ENCODE results near the gene R3HCC1L. TPM values are rescaled to one million over a fixed set of nuclear protein-coding genes. Genes with fewer than 3 reads are reported as not detected.

R3HCC1L gene
- total and polyA plus RNA-seq, 9 of the 15 experiments (the other 6 are each of a cell fraction or from before 2014, with no cell fraction given), result 9.1 to 17.8 (median 12.6) TPM

DNA sequence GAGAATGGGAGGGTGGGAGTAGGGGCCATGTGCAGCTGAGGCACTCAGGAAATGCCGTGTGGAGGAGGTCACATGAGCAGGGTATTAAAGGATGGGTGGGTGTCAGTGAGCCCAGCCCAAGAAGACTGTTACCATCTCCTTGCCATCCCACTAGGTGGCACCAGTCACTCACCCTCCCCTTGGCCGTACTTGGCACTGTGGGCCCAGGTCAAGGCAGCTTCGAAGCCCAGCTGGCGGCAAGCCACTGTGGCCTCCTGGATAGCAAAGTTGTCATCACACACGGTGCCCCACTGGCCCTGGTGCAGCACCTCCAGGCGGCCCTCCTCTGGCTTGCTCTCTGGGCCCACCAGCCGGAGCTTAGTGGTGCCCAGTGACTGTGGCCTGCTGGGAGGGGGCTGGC, 128.1 kb downstream of the R3HCC1L start (continued):
- TF ChIP-seq, protein P1, sequence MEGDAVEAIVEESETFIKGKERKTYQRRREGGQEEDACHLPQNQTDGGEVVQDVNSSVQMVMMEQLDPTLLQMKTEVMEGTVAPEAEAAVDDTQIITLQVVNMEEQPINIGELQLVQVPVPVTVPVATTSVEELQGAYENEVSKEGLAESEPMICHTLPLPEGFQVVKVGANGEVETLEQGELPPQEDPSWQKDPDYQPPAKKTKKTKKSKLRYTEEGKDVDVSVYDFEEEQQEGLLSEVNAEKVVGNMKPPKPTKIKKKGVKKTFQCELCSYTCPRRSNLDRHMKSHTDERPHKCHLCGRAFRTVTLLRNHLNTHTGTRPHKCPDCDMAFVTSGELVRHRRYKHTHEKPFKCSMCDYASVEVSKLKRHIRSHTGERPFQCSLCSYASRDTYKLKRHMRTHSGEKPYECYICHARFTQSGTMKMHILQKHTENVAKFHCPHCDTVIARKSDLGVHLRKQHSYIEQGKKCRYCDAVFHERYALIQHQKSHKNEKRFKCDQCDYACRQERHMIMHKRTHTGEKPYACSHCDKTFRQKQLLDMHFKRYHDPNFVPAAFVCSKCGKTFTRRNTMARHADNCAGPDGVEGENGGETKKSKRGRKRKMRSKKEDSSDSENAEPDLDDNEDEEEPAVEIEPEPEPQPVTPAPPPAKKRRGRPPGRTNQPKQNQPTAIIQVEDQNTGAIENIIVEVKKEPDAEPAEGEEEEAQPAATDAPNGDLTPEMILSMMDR (IDR thresholded peaks at IDR 0.05 in 2 of 3, conservative IDR thresholded peaks at IDR 0.05 in 1 of 3; ENCODE audit: insufficient read depth in 2 of 3, low read depth in 1 of 3, low read length in 3 of 3), result peak in 2 of 3 experiments; percentile 18 to 25; a peak in 3 of 6 replicates
- TF ChIP-seq, protein P2, sequence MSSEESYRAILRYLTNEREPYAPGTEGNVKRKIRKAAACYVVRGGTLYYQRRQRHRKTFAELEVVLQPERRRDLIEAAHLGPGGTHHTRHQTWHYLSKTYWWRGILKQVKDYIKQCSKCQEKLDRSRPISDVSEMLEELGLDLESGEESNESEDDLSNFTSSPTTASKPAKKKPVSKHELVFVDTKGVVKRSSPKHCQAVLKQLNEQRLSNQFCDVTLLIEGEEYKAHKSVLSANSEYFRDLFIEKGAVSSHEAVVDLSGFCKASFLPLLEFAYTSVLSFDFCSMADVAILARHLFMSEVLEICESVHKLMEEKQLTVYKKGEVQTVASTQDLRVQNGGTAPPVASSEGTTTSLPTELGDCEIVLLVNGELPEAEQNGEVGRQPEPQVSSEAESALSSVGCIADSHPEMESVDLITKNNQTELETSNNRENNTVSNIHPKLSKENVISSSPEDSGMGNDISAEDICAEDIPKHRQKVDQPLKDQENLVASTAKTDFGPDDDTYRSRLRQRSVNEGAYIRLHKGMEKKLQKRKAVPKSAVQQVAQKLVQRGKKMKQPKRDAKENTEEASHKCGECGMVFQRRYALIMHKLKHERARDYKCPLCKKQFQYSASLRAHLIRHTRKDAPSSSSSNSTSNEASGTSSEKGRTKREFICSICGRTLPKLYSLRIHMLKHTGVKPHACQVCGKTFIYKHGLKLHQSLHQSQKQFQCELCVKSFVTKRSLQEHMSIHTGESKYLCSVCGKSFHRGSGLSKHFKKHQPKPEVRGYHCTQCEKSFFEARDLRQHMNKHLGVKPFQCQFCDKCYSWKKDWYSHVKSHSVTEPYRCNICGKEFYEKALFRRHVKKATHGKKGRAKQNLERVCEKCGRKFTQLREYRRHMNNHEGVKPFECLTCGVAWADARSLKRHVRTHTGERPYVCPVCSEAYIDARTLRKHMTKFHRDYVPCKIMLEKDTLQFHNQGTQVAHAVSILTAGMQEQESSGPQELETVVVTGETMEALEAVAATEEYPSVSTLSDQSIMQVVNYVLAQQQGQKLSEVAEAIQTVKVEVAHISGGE (CRISPR knock-in tag; IDR thresholded peaks at IDR 0.05), result no peak
- TF ChIP-seq, protein P3, sequence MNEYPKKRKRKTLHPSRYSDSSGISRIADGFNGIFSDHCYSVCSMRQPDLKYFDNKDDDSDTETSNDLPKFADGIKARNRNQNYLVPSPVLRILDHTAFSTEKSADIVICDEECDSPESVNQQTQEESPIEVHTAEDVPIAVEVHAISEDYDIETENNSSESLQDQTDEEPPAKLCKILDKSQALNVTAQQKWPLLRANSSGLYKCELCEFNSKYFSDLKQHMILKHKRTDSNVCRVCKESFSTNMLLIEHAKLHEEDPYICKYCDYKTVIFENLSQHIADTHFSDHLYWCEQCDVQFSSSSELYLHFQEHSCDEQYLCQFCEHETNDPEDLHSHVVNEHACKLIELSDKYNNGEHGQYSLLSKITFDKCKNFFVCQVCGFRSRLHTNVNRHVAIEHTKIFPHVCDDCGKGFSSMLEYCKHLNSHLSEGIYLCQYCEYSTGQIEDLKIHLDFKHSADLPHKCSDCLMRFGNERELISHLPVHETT (CRISPR knock-in tag; conservative IDR thresholded peaks at IDR 0.05 in 1 of 2, IDR thresholded peaks at IDR 0.05 in 1 of 2), result no peak
- TF ChIP-seq, protein P4, sequence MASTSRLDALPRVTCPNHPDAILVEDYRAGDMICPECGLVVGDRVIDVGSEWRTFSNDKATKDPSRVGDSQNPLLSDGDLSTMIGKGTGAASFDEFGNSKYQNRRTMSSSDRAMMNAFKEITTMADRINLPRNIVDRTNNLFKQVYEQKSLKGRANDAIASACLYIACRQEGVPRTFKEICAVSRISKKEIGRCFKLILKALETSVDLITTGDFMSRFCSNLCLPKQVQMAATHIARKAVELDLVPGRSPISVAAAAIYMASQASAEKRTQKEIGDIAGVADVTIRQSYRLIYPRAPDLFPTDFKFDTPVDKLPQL (IDR thresholded peaks at IDR 0.05; ENCODE audit: extremely low read depth, insufficient read length), result no peak
- TF ChIP-seq, protein P5, sequence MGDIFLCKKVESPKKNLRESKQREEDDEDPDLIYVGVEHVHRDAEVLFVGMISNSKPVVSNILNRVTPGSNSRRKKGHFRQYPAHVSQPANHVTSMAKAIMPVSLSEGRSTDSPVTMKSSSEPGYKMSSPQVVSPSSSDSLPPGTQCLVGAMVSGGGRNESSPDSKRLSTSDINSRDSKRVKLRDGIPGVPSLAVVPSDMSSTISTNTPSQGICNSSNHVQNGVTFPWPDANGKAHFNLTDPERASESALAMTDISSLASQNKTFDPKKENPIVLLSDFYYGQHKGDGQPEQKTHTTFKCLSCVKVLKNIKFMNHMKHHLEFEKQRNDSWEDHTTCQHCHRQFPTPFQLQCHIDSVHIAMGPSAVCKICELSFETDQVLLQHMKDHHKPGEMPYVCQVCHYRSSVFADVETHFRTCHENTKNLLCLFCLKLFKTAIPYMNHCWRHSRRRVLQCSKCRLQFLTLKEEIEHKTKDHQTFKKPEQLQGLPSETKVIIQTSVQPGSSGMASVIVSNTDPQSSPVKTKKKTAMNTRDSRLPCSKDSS (IDR thresholded peaks at IDR 0.05; ENCODE audit: low read depth, partially characterized antibody), result no peak
- TF ChIP-seq HDAC6 (IDR thresholded peaks at IDR 0.05; ENCODE audit: low read depth, low read length) (no peak), TAF9B (IDR thresholded peaks at IDR 0.05; ENCODE audit: partially characterized antibody) (no peak), BRCA1 (IDR thresholded peaks at IDR 0.05) (no peak), BRCA1 (CRISPR knock-in tag; IDR thresholded peaks at IDR 0.05) (no peak), HNRNPK (IDR thresholded peaks at IDR 0.05; ENCODE audit: low read depth, low read length, poor library complexity, severe bottlenecking) (no peak), ZNF143 (CRISPR knock-in tag; IDR thresholded peaks at IDR 0.05) (no peak), TRIM24 (IDR thresholded peaks at IDR 0.05) (no peak), RAD21 (CRISPR knock-in tag; conservative IDR thresholded peaks at IDR 0.05 in 1 of 2, IDR thresholded peaks at IDR 0.05 in 1 of 2) (peak in 1 of 2 experiments; percentile 32; a peak in 2 of 4 replicates), SIN3B (IDR thresholded peaks at IDR 0.05; ENCODE audit: low read depth) (no peak)
